Liver (tissue), 9 donors: ENCODE results near the gene AFMID. TPM values are rescaled to one million over a fixed set of nuclear protein-coding genes. Genes with fewer than 3 reads are reported as not detected.

ENCODE experiments used
- DNase-seq: peaks from one replicate; pipeline ENCODE4 v3.0.0-alpha.2; 2017; ENCODE audit warnings: low spot score
- H3K27ac ChIP-seq, 2 donors: one replicate each; pipeline ENCODE4 v1.7.0; 2013; ENCODE audit warnings: inconsistent platforms in 2 of 2, low read length in 2 of 2, control low read depth in 1 of 2, low read depth in 1 of 2, mild to moderate bottlenecking in 1 of 2
- H3K27me3 ChIP-seq, 4 donors: one replicate each; pipeline versions ENCODE4 v1.6.1 to v1.7.0; 2013; ENCODE audit warnings: low read length in 3 of 4, inconsistent platforms in 1 of 4, mild to moderate bottlenecking in 1 of 4, moderate library complexity in 1 of 4; ENCODE audit not compliant: control insufficient read depth in 4 of 4, insufficient read depth in 4 of 4
- H3K36me3 ChIP-seq, 4 donors: one replicate each; pipeline versions ENCODE4 v1.6.1 to v1.7.0; 2013; ENCODE audit warnings: low read length in 3 of 4, mild to moderate bottlenecking in 3 of 4, low read depth in 1 of 4, moderate library complexity in 1 of 4; ENCODE audit not compliant: control insufficient read depth in 4 of 4, insufficient read depth in 3 of 4
- H3K4me1 ChIP-seq, 4 donors: one replicate each; pipeline versions ENCODE4 v1.6.1 to v1.7.0; 2013; ENCODE audit warnings: low read length in 3 of 4, mild to moderate bottlenecking in 3 of 4, moderate library complexity in 1 of 4; ENCODE audit not compliant: control insufficient read depth in 4 of 4, insufficient read depth in 4 of 4
- H3K4me3 ChIP-seq, 3 donors: one replicate each; pipeline versions ENCODE4 v1.6.1 to v1.7.0; 2013; ENCODE audit warnings: low read length in 3 of 3, control low read depth in 1 of 3, low read depth in 1 of 3, mild to moderate bottlenecking in 1 of 3
- H3K9ac ChIP-seq, 2 donors: one replicate each; pipeline ENCODE4 v1.7.0; 2013; ENCODE audit warnings: low read length in 2 of 2, mild to moderate bottlenecking in 2 of 2, moderate library complexity in 2 of 2, control low read depth in 1 of 2, low read depth in 1 of 2
- H3K9me3 ChIP-seq, 4 donors: one replicate each; pipeline versions ENCODE4 v1.6.1 to v1.7.0; 2013; ENCODE audit warnings: low read length in 3 of 4; ENCODE audit not compliant: control insufficient read depth in 4 of 4
- CTCF ChIP-seq: fragments of 150-350 bp; IDR thresholded peaks from 2 replicates; pipeline ENCODE4 v1.5.1; 2017; ENCODE audit warnings: improper control_type of control experiment, low read depth, low read length; ENCODE audit not compliant: missing input control
- EGR1 ChIP-seq, 2 donors: IDR thresholded peaks; 2 replicates each; pipeline ENCODE4 v1.6.1; 2016 to 2018; ENCODE audit warnings: antibody characterized with exemption in 2 of 2, low read depth in 2 of 2
- FOXA2 ChIP-seq: IDR thresholded peaks from 2 replicates; pipeline ENCODE4 v1.6.1; 2016; ENCODE audit warnings: antibody characterized with exemption
- GABPA ChIP-seq, 2 donors: IDR thresholded peaks in 1 of 2; conservative IDR thresholded peaks in 1 of 2; 2 replicates each; pipeline ENCODE4 v1.6.1; 2016; ENCODE audit warnings: antibody characterized with exemption in 2 of 2, mild to moderate bottlenecking in 1 of 2, moderate library complexity in 1 of 2
- HNF4A ChIP-seq, 2 donors: conservative IDR thresholded peaks; 2 replicates each; pipeline ENCODE4 v1.6.1; 2016; ENCODE audit warnings: antibody characterized with exemption in 2 of 2, mild to moderate bottlenecking in 2 of 2
- HNF4G ChIP-seq: IDR thresholded peaks from 2 replicates; pipeline ENCODE4 v1.6.1; 2016; ENCODE audit warnings: antibody characterized with exemption
- JUND ChIP-seq, 2 donors: IDR thresholded peaks; 2 replicates each; pipeline ENCODE4 v1.6.1; 2016; ENCODE audit warnings: antibody characterized with exemption in 2 of 2
- NR2F2 ChIP-seq: IDR thresholded peaks from 2 replicates; pipeline ENCODE4 v1.6.1; 2016; ENCODE audit warnings: antibody characterized with exemption
- RAD21 ChIP-seq, 2 donors: IDR thresholded peaks; 2 replicates each; pipeline ENCODE4 v1.6.1; 2016; ENCODE audit warnings: antibody characterized with exemption in 2 of 2, mild to moderate bottlenecking in 2 of 2
- RXRA ChIP-seq, 2 donors: IDR thresholded peaks; 2 replicates each; pipeline ENCODE4 v1.6.1; 2017 to 2018; ENCODE audit warnings: antibody characterized with exemption in 2 of 2, mild to moderate bottlenecking in 1 of 2
- SP1 ChIP-seq: IDR thresholded peaks from 2 replicates; pipeline ENCODE4 v1.6.1; 2018; ENCODE audit warnings: antibody characterized with exemption, mild to moderate bottlenecking
- TAF1 ChIP-seq: conservative IDR thresholded peaks from 2 replicates; pipeline ENCODE4 v1.6.1; 2016; ENCODE audit warnings: antibody characterized with exemption, mild to moderate bottlenecking
- YY1 ChIP-seq: IDR thresholded peaks from 2 replicates; pipeline ENCODE4 v1.6.1; 2016; ENCODE audit warnings: antibody characterized with exemption, mild to moderate bottlenecking
- ZBTB33 ChIP-seq: IDR thresholded peaks from 2 replicates; pipeline ENCODE4 v1.6.1; 2016; ENCODE audit warnings: antibody characterized with exemption
- WGBS: extraction: QIAGEN DNeasy Blood & Tissue Kit; methylation state at CpG from one replicate; pipeline ENCODE4 v1.1.7; 2013; 5-methylcytosine and 5-hydroxymethylcytosine counted together
- polyA plus RNA-seq, 2 donors: library from polyadenylated mRNA; stranded (reverse) in 1 of 2; unstranded in 1 of 2; fragments of 200-250 nt in 1 of 2; fragments of >200 nt in 1 of 2; fragmentation: Nextera tagmentation in 1 of 2; extraction: Ambion mirVana in 1 of 2; gene quantifications; one replicate each; pipeline versions ENCODE4 v1.2.1 to v1.2.3, GENCODE V29; 2013 to 2015
- total RNA-seq, 2 donors: library from RNA; depleted of rRNA; stranded (reverse); fragments of >200 nt; gene quantifications; one replicate each; pipeline ENCODE4 v1.2.3, GENCODE V29; 2014
- TF ChIP-seq, protein P1 (sequence below): IDR thresholded peaks from 2 replicates; pipeline ENCODE4 v1.6.1; 2016; ENCODE audit warnings: antibody characterized with exemption
- donor health status: healthy.
- donor health status: healthy.
- donor health status: healthy.
- donor health status: healthy.
- donor health status: healthy.

AFMID gene
- total and polyA plus RNA-seq, 4 donors: 73.4 to 201 (median 138) TPM

GRCh38 chr17:78179372-78179771 lies 7.8 kb upstream of the AFMID start:
- H3K4me3 ChIP-seq: no peak overlapping the region
- H3K9me3 ChIP-seq: no peaks in the 10 kb centered on the region
- no peak overlapping the region for H3K9ac ChIP-seq
- H3K27me3 ChIP-seq: no peaks in the 10 kb centered on the region
- TF ChIP-seq NR2F2: no peak
- no peak for TF ChIP-seq CTCF
- TF ChIP-seq HNF4A (conservative IDR thresholded peaks at IDR 0.05): no peak
- TF ChIP-seq EGR1 (IDR thresholded peaks at IDR 0.05; ENCODE audit: low read depth in 2 of 2): no peak
- TF ChIP-seq, protein P1, sequence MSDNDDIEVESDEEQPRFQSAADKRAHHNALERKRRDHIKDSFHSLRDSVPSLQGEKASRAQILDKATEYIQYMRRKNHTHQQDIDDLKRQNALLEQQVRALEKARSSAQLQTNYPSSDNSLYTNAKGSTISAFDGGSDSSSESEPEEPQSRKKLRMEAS: no peak
- TF ChIP-seq RXRA (IDR thresholded peaks at IDR 0.05): no peak
- no peak for TF ChIP-seq RAD21 (IDR thresholded peaks at IDR 0.05)
- TF ChIP-seq FOXA2: no peak
- no peak for TF ChIP-seq TAF1
- TF ChIP-seq YY1: no peak
- TF ChIP-seq HNF4G: no peak
- TF ChIP-seq JUND (IDR thresholded peaks at IDR 0.05): no peak
- TF ChIP-seq GABPA (IDR thresholded peaks at IDR 0.05 in 1 of 2, conservative IDR thresholded peaks at IDR 0.05 in 1 of 2): no peak
- TF ChIP-seq SP1: no peak
- H3K36me3 ChIP-seq: no peaks in the 10 kb centered on the region
- DNase-seq: no peak
- H3K4me1 ChIP-seq: peaks cover 13 to 43% (median 32%) of the 10 kb centered on the region in 4 donors
- H3K27ac ChIP-seq: no peak overlapping the region
- 92% methylated on average over 17 of the region's 17 CpGs for WGBS

DNA sequence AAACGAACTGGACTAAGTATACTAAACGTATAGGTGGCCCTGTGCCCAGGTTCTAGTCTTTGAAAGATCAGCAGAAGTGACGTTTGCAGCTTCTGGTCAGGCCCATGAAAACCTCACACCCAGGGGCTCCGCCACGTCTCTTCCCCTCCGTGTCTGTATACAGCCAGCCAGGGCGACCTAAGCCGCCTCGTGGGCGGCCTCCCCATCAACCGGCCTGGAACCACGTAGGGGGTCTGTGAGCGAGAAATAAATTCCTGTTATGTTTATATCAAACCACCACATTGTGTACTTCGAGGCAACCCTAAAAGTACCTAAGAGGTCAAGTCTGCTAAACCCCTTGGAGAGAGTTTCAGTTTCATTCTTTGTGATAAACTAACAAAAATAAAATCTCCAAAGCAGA lies 7.1 kb upstream of the AFMID start:
- TF ChIP-seq NR2F2: peak; percentile 77
- no peak for TF ChIP-seq CTCF
- Histone ChIP-seq H3K9me3 (no peaks in the 10 kb centered on the region), H3K4me3 (no peak overlapping the region), H3K4me1 (peaks cover 17 to 44% (median 35%) of the 10 kb centered on the region in 4 donors), H3K9ac (no peak overlapping the region), H3K36me3 (no peaks in the 10 kb centered on the region), H3K27ac (peak overlapping the region; percentile 18 to 35), H3K27me3 (no peaks in the 10 kb centered on the region)
- WGBS: 62% methylated on average over 14 of the region's 14 CpGs
- DNase-seq: no peak

DNA sequence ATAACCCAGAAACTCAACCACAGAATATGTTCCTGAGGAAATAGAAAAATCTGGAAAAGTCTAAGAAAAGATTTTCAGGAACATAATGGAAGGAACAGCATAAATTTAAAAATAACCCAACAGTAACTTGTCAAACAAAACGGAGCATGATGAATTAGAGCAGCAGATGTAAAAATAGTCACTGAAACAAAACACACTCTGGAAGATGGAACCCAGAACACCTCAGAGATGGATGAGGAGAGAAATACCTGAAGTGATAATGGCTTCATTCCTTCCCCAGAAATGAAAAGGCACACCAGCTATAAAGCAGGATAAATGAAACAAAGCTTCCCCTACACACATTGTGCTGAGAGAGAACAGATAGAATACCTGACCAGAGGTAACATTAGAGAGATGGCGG lies 6.7 kb upstream of the AFMID start:
- H3K27me3 ChIP-seq: no peaks in the 10 kb centered on the region
- no peaks in the 10 kb centered on the region for H3K36me3 ChIP-seq
- WGBS: 84% methylated on average over 2 of the region's 2 CpGs
- H3K4me1 ChIP-seq: peaks cover 19 to 44% (median 35%) of the 10 kb centered on the region in 4 donors
- no peaks in the 10 kb centered on the region for H3K9me3 ChIP-seq
- H3K9ac ChIP-seq: no peak overlapping the region
- DNase-seq: no peak
- peak overlapping the region; percentile 18 to 35 for H3K27ac ChIP-seq
- H3K4me3 ChIP-seq: no peak overlapping the region
- no peak for TF ChIP-seq RXRA (IDR thresholded peaks at IDR 0.05)
- no peak for TF ChIP-seq FOXA2
- TF ChIP-seq, protein P1: no peak
- no peak for TF ChIP-seq GABPA (IDR thresholded peaks at IDR 0.05 in 1 of 2, conservative IDR thresholded peaks at IDR 0.05 in 1 of 2)
- TF ChIP-seq NR2F2: no peak
- no peak for TF ChIP-seq ZBTB33
- no peak for TF ChIP-seq TAF1
- no peak for TF ChIP-seq HNF4A (conservative IDR thresholded peaks at IDR 0.05)
- no peak for TF ChIP-seq CTCF
